Stomach (tissue), 9 donors: Measurements from ENCODE around the gene REC8. TPM values are rescaled to one million over a fixed set of nuclear protein-coding genes. Genes with fewer than 3 reads are reported as not detected.

Source experiments
- DNase-seq, 2 donors: peaks; one replicate each; pipeline versions ENCODE4 v3.0.0 to v3.0.0-alpha.2; 2013 to 2019
- H3K27ac ChIP-seq, 5 donors: fragments of 200-600 bp in 4 of 5; sonication (generic) in 4 of 5; one replicate each; pipeline ENCODE4 v1.5.1; 2013 to 2019; ENCODE audit warnings: mild to moderate bottlenecking in 1 of 5, moderate library complexity in 1 of 5
- H3K27me3 ChIP-seq, 3 donors: fragments of 200-600 bp; sonication (generic); one replicate each; pipeline ENCODE4 v1.5.1; 2017 to 2019; ENCODE audit warnings: mixed run types in 1 of 3
- H3K36me3 ChIP-seq, 4 donors: fragments of 200-600 bp; sonication (generic); 1 replicate in 3 of 4; 2 replicates in 1 of 4; pipeline ENCODE4 v1.5.1; 2016 to 2019
- H3K4me1 ChIP-seq, 4 donors: fragments of 200-600 bp; sonication (generic); one replicate each; pipeline ENCODE4 v1.5.1; 2016 to 2019
- H3K4me3 ChIP-seq, 4 donors: fragments of 200-600 bp; sonication (generic) in 3 of 4; one replicate each; pipeline ENCODE4 v1.5.1; 2016 to 2019; ENCODE audit warnings: mild to moderate bottlenecking in 1 of 4
- H3K9me3 ChIP-seq, 4 donors: fragments of 200-600 bp; sonication (generic); one replicate each; pipeline ENCODE4 v1.5.1; 2016 to 2019
- EP300 ChIP-seq: sonication (generic); formaldehyde crosslinking; IDR thresholded peaks from one replicate; pipeline ENCODE4 v1.6.1; 2017; ENCODE audit warnings: antibody characterized with exemption
- POLR2A ChIP-seq, 4 donors: fragments of 450-650 bp; IDR thresholded peaks; one replicate each; pipeline ENCODE4 v1.6.1; 2016; ENCODE audit warnings: antibody characterized with exemption in 4 of 4, control low read depth in 2 of 4, mild to moderate bottlenecking in 1 of 4, moderate library complexity in 1 of 4
- POLR2AphosphoS5 ChIP-seq, 3 donors: sonication (generic); formaldehyde crosslinking; IDR thresholded peaks; one replicate each; pipeline ENCODE4 v1.6.1; 2016; ENCODE audit warnings: antibody characterized with exemption in 3 of 3
- WGBS, 5 donors: extraction: QIAGEN DNeasy Blood & Tissue Kit in 3 of 5; methylation state at CpG; one replicate each; pipeline versions ENCODE4 v1.1.5 to v1.1.7; 2013 to 2018; 5-methylcytosine and 5-hydroxymethylcytosine counted together
- intact Hi-C: fragments of 100-400 bp; cut with DNase I; formaldehyde crosslinking; loops from one replicate; pipeline ENCODE4 v1.15.1; 2023; ENCODE audit warnings: low total_unique reads
- polyA plus RNA-seq, 3 donors: library from polyadenylated mRNA; stranded (reverse); fragments of 200-250 nt; gene quantifications; one replicate each; pipeline ENCODE4 v1.2.3, GENCODE V29; 2013
- total RNA-seq, 5 donors: library from RNA; depleted of rRNA; stranded (reverse); fragments of >200 nt; gene quantifications; one replicate each; pipeline versions ENCODE4 v1.1.0 to v1.2.3, GENCODE V29; 2014 to 2016
- TF ChIP-seq, protein P1 (sequence below), 7 experiments: fragments of 450-650 bp in 4 of 7; fragments of 200-600 bp in 3 of 7; sonication (generic) in 3 of 7; IDR thresholded peaks; one replicate each; pipeline ENCODE4 v1.5.1; 2016 to 2019; ENCODE audit warnings: antibody characterized with exemption in 7 of 7, control low read depth in 2 of 7, mild to moderate bottlenecking in 1 of 7
- donor health status: healthy with polysubstance abuse.
- donor health status: Bipolar disorder and iron deficiency.
- donor health status: healthy.

REC8 gene
- total and polyA plus RNA-seq, 8 donors = 14.5 to 122 (median 42.1) TPM

DNA sequence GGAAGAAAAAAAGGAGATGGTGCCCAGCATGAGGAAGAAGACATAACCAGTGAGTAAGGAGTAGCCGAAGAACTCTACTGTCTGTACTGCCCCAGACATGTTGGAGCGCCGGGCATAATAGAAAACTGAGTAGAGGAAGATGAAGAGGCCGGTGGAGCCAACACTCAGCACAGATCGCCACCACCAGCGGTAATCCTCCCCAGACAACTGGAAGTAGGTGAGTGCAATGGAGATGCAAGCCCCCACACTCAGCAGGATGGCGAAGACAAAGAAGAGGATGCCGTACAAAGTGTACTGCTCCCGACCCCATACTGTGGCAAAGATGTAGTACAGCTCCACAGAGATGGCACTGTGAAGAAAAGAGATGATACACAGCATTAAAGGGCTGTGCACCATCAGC is 17.6 kb downstream of the REC8 start:
- no peaks in the 10 kb centered on the region for H3K9me3 ChIP-seq
- peak overlapping the region in 3 of 5 donors; percentile 39 to 87 (median 86) for H3K27ac ChIP-seq
- no peak overlapping the region for H3K4me3 ChIP-seq
- TF ChIP-seq EP300 = no peak
- TF ChIP-seq POLR2AphosphoS5 (IDR thresholded peaks at IDR 0.05) = no peak
- TF ChIP-seq, protein P1, sequence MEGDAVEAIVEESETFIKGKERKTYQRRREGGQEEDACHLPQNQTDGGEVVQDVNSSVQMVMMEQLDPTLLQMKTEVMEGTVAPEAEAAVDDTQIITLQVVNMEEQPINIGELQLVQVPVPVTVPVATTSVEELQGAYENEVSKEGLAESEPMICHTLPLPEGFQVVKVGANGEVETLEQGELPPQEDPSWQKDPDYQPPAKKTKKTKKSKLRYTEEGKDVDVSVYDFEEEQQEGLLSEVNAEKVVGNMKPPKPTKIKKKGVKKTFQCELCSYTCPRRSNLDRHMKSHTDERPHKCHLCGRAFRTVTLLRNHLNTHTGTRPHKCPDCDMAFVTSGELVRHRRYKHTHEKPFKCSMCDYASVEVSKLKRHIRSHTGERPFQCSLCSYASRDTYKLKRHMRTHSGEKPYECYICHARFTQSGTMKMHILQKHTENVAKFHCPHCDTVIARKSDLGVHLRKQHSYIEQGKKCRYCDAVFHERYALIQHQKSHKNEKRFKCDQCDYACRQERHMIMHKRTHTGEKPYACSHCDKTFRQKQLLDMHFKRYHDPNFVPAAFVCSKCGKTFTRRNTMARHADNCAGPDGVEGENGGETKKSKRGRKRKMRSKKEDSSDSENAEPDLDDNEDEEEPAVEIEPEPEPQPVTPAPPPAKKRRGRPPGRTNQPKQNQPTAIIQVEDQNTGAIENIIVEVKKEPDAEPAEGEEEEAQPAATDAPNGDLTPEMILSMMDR (IDR thresholded peaks at IDR 0.05) = no peak
- TF ChIP-seq POLR2A (IDR thresholded peaks at IDR 0.05) = no peak
- peaks cover 23 to 67% (median 60%) of the 10 kb centered on the region in 4 donors for H3K36me3 ChIP-seq
- intact Hi-C loops = no loop called here
- H3K4me1 ChIP-seq = peaks cover 20 to 60% (median 42%) of the 10 kb centered on the region in 4 donors
- H3K27me3 ChIP-seq = no peaks in the 10 kb centered on the region
- 94 to 95% (median 94%) methylated on average over 9 of the region's 9 CpGs for WGBS, 5 donors
- DNase-seq = no peak

DNA sequence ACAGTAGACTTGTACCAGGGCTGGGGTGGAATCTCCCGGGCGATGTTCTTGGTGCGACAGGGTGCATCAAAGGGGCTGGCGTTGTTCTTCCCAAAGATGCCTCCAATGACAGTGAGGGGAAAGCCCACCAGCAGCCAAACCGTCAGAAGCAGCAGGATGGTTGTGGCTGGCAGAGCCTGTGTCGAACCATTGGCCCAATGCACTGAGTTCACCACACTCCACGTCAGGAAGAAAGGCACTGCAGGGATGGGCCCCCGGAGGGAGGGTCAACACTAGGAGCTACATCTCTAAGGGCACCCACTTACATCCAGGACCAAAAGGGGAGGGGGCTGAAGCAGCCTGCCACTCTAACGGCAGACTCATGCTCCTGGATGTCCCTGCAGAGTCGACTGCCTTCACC is 18.5 kb downstream of the REC8 start:
- intact Hi-C loops = no loop called here
- no peaks in the 10 kb centered on the region for H3K27me3 ChIP-seq
- no peak for TF ChIP-seq EP300
- TF ChIP-seq, protein P1 (IDR thresholded peaks at IDR 0.05) = no peak
- TF ChIP-seq POLR2AphosphoS5 (IDR thresholded peaks at IDR 0.05) = no peak
- TF ChIP-seq POLR2A (IDR thresholded peaks at IDR 0.05) = no peak
- H3K4me3 ChIP-seq = no peak overlapping the region
- no peak for DNase-seq
- no peaks in the 10 kb centered on the region for H3K9me3 ChIP-seq
- H3K27ac ChIP-seq = no peak overlapping the region
- WGBS, 5 donors = 79 to 92% (median 90%) methylated on average over 10 of the region's 10 CpGs
- H3K36me3 ChIP-seq = peaks cover 16 to 58% (median 50%) of the 10 kb centered on the region in 4 donors
- peaks cover 25 to 65% (median 49%) of the 10 kb centered on the region in 4 donors for H3K4me1 ChIP-seq

DNA sequence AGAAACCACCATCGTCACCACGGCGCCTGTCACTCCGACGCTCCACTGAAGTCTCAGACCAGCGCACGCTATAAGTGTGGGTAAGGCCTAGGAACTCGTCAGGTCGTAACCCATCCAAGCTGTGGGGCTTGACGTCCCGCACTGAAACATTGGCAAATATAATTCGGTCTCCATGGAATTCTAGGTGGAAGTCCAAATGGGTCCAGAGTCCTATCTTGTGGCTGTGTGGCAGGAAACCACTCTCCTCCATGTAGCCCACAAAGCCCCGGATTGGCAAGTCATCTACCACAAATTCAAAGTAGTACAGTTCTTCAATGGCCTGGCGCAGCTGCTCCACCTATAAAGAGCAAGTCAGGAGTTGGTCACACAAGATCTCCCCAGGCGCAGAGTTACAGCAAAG is 21.1 kb downstream of the REC8 start:
- TF ChIP-seq, protein P1 (IDR thresholded peaks at IDR 0.05) = no peak
- TF ChIP-seq POLR2A (IDR thresholded peaks at IDR 0.05) (no peak), POLR2AphosphoS5 (IDR thresholded peaks at IDR 0.05) (no peak), EP300 (no peak)

DNA sequence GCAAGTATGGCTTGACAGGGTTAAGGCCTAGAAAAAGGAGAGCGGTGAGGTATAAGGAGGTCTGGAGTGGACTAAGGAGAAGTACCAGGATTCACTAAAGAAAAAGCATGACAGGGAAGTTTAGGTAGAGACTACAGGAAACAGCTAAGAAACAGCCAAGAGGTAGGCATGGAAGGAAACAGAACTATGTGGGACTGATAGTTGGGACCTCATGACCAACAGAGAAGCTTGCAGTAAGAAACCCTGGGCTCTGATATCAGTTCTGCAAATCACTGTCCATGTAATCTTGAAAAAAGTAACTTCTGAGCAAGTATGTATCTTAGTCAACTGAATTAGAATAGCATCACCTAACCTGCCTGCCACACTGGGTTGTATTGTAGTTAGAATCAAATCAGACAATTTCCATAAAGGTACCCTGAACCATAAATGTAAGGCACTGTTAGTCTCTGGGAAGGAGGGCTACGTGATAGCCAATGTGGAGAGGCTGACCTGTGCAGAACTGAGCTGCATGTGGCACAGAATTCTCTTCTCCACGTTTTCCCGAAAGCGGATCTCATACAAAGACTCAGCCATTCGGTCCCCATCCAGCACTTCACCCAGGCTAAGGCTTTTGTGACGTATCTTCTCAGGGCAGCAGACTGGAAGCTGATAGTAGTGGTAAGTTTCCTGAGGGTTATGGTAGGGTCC is 22.4 kb downstream of the REC8 start:
- peaks cover 0 to 43% (median 36%) of the 10 kb centered on the region in 4 donors for H3K36me3 ChIP-seq
- peak overlapping the region in 4 of 5 donors; percentile 96 to 99 (median 98) for H3K27ac ChIP-seq
- TF ChIP-seq POLR2AphosphoS5 (IDR thresholded peaks at IDR 0.05) = no peak
- TF ChIP-seq, protein P1 (IDR thresholded peaks at IDR 0.05) = no peak
- TF ChIP-seq POLR2A (IDR thresholded peaks at IDR 0.05) = no peak
- TF ChIP-seq EP300 = no peak
- no peaks in the 10 kb centered on the region for H3K27me3 ChIP-seq
- H3K4me3 ChIP-seq = peak overlapping the region; percentile 84 to 99 (median 88)
- no peak for DNase-seq
- 62 to 83% (median 67%) methylated on average over 7 of the region's 7 CpGs for WGBS, 5 donors
- H3K4me1 ChIP-seq = peaks cover 24 to 74% (median 53%) of the 10 kb centered on the region in 4 donors
- intact Hi-C loops = no loop called here
- no peaks in the 10 kb centered on the region for H3K9me3 ChIP-seq

More for the DNA sequence above, 21.1 kb downstream of the REC8 start:
- Histone ChIP-seq H3K27me3 (no peaks in the 10 kb centered on the region), H3K4me1 (peaks cover 29 to 73% (median 59%) of the 10 kb centered on the region in 4 donors), H3K4me3 (no peak overlapping the region), H3K36me3 (peaks cover 0 to 38% (median 33%) of the 10 kb centered on the region in 4 donors), H3K27ac (no peak overlapping the region), H3K9me3 (no peaks in the 10 kb centered on the region)
- 89 to 97% (median 97%) methylated on average over 15 of the region's 15 CpGs for whole genome bisulfite sequencing, 5 donors
- no peak for DNase-seq
- intact Hi-C loops = no loop called here
